ENCODE measurements around the gene HECW1.
"Not testable (repeated sequence)": the region's sequence is repeated elsewhere in the genome, so short reads cannot be mapped to it uniquely, and the experiment has no call there.

Gene HECW1

GRCh38 chr7:43467846-43468245, 355.4 kb downstream of the HECW1 start:
- no peak for DNase-seq (ENCODE audit: low spot score)

GRCh38 chr7:43469051-43469450, 356.6 kb downstream of the HECW1 start:
- DNase-seq (ENCODE audit: low spot score) = no peak

GRCh38 chr7:43470110-43470509, 357.7 kb downstream of the HECW1 start:
- DNase-seq (ENCODE audit: low spot score) = no peak

GRCh38 chr7:43475983-43476382, 363.5 kb downstream of the HECW1 start:
- DNase-seq (ENCODE audit: low spot score) = no peak

- DNase-seq (ENCODE audit: low spot score) = no peak
Measured at GRCh38 chr7:43476896-43477295, 364.4 kb downstream of the HECW1 start.

GRCh38 chr7:43479042-43479441, 366.6 kb downstream of the HECW1 start:
- no peak for DNase-seq (ENCODE audit: low spot score)

GRCh38 chr7:43479543-43479942, 367.1 kb downstream of the HECW1 start:
- no peak for DNase-seq (ENCODE audit: low spot score)

- no peak for DNase-seq (ENCODE audit: low spot score)
Measured at GRCh38 chr7:43480581-43480980, 368.1 kb downstream of the HECW1 start.

- no peak for DNase-seq (ENCODE audit: low spot score)
Measured at GRCh38 chr7:43481902-43482678, 369.6 kb downstream of the HECW1 start.

- DNase-seq (ENCODE audit: low spot score) = no peak
Measured at GRCh38 chr7:43482679-43483252, 370.3 kb downstream of the HECW1 start.

- no peak for DNase-seq (ENCODE audit: low spot score)
Measured at GRCh38 chr7:43484678-43485395, 372.4 kb downstream of the HECW1 start.

GRCh38 chr7:43485580-43485979, 373.1 kb downstream of the HECW1 start:
- no peak for DNase-seq (ENCODE audit: low spot score)

GRCh38 chr7:43486008-43486407, 373.6 kb downstream of the HECW1 start:
- DNase-seq (ENCODE audit: low spot score) = not testable (repeated sequence)

GRCh38 chr7:43486634-43487033, 374.2 kb downstream of the HECW1 start:
- DNase-seq (ENCODE audit: low spot score) = no peak

- DNase-seq (ENCODE audit: low spot score) = no peak
Measured at GRCh38 chr7:43487731-43488073, 375.3 kb downstream of the HECW1 start.

- DNase-seq (ENCODE audit: low spot score) = no peak
Measured at GRCh38 chr7:43489257-43489656, 376.8 kb downstream of the HECW1 start.

- no peak for DNase-seq (ENCODE audit: low spot score)
Measured at GRCh38 chr7:43490016-43490415, 377.6 kb downstream of the HECW1 start.

- DNase-seq (ENCODE audit: low spot score) = no peak
Measured at GRCh38 chr7:43491123-43491522, 378.7 kb downstream of the HECW1 start.

- DNase-seq (ENCODE audit: low spot score) = no peak
Measured at GRCh38 chr7:43491984-43492383, 379.5 kb downstream of the HECW1 start.

- no peak for DNase-seq (ENCODE audit: low spot score)
Measured at GRCh38 chr7:43492896-43493295, 380.4 kb downstream of the HECW1 start.

- no peak for DNase-seq (ENCODE audit: low spot score)
Measured at GRCh38 chr7:43495572-43495971, 383.1 kb downstream of the HECW1 start.

GRCh38 chr7:43496596-43496995, 384.1 kb downstream of the HECW1 start:
- no peak for DNase-seq (ENCODE audit: low spot score)

- no peak for DNase-seq (ENCODE audit: low spot score)
Measured at GRCh38 chr7:43501870-43502269, 389.4 kb downstream of the HECW1 start.

All from CD4-positive, alpha-beta T cell treated with Interleukin-6 at 100 ng/mL for 8 hours (primary cell).